Measurements from ENCODE around the gene POLR2E.

Gene POLR2E

GRCh38 chr19:1063030-1063908, 31.9 kb downstream of the POLR2E start:
- Histone ChIP-seq H3K9me3 (ENCODE audit: severe bottlenecking) (no peaks in the 10 kb centered on the region), H3K36me3 (ENCODE audit: low read depth) (no peaks in the 10 kb centered on the region; the same call in 1 of the 2 replicates), H3K27ac (ENCODE audit: poor library complexity, severe bottlenecking) (no peak overlapping the region), H3K4me1 (ENCODE audit: insufficient read depth, poor library complexity, severe bottlenecking) (peaks cover 17% of the 10 kb centered on the region), H3K4me3 (ENCODE audit: severe bottlenecking) (no peak overlapping the region), H3K27me3 (ENCODE audit: insufficient read depth, poor library complexity, severe bottlenecking) (no peaks in the 10 kb centered on the region)
- no peak for TF ChIP-seq CTCF (IDR thresholded peaks at IDR 0.05; ENCODE audit: poor library complexity, severe bottlenecking)
- ATAC-seq (ENCODE audit: low read depth) (no peak), DNase-seq (ENCODE audit: low spot score) (no peak)

GRCh38 chr19:1062387-1063029, 32.7 kb downstream of the POLR2E start:
- ATAC-seq (ENCODE audit: low read depth) (no peak), DNase-seq (ENCODE audit: low spot score) (no peak)
- Histone ChIP-seq H3K27me3 (ENCODE audit: insufficient read depth, poor library complexity, severe bottlenecking) (no peaks in the 10 kb centered on the region), H3K27ac (ENCODE audit: poor library complexity, severe bottlenecking) (no peak overlapping the region), H3K36me3 (ENCODE audit: low read depth) (no peaks in the 10 kb centered on the region; the same call in 1 of the 2 replicates), H3K9me3 (ENCODE audit: severe bottlenecking) (no peaks in the 10 kb centered on the region), H3K4me1 (ENCODE audit: insufficient read depth, poor library complexity, severe bottlenecking) (peaks cover 17% of the 10 kb centered on the region), H3K4me3 (ENCODE audit: severe bottlenecking) (no peak overlapping the region)
- TF ChIP-seq CTCF (IDR thresholded peaks at IDR 0.05; ENCODE audit: poor library complexity, severe bottlenecking): no peak

GRCh38 chr19:1061987-1062386, 33.2 kb downstream of the POLR2E start:
- H3K36me3 ChIP-seq (ENCODE audit: low read depth): no peaks in the 10 kb centered on the region; the same call in 1 of the 2 replicates
- no peak for DNase-seq (ENCODE audit: low spot score)
- no peak for TF ChIP-seq CTCF (IDR thresholded peaks at IDR 0.05; ENCODE audit: poor library complexity, severe bottlenecking)
- H3K27ac ChIP-seq (ENCODE audit: poor library complexity, severe bottlenecking): no peak overlapping the region
- H3K27me3 ChIP-seq (ENCODE audit: insufficient read depth, poor library complexity, severe bottlenecking): no peaks in the 10 kb centered on the region
- H3K4me1 ChIP-seq (ENCODE audit: insufficient read depth, poor library complexity, severe bottlenecking): peaks cover 17% of the 10 kb centered on the region
- no peak for ATAC-seq (ENCODE audit: low read depth)
- no peaks in the 10 kb centered on the region for H3K9me3 ChIP-seq (ENCODE audit: severe bottlenecking)
- H3K4me3 ChIP-seq (ENCODE audit: severe bottlenecking): no peak overlapping the region

- DNase-seq (ENCODE audit: low spot score): no peak
- H3K4me3 ChIP-seq (ENCODE audit: severe bottlenecking): no peak overlapping the region
- no peaks in the 10 kb centered on the region for H3K27me3 ChIP-seq (ENCODE audit: insufficient read depth, poor library complexity, severe bottlenecking)
- no peak for TF ChIP-seq CTCF (IDR thresholded peaks at IDR 0.05; ENCODE audit: poor library complexity, severe bottlenecking)
- H3K36me3 ChIP-seq (ENCODE audit: low read depth): no peaks in the 10 kb centered on the region; the same call in 1 of the 2 replicates
- no peaks in the 10 kb centered on the region for H3K9me3 ChIP-seq (ENCODE audit: severe bottlenecking)
- no peak for ATAC-seq (ENCODE audit: low read depth)
- peaks cover 7% of the 10 kb centered on the region for H3K4me1 ChIP-seq (ENCODE audit: insufficient read depth, poor library complexity, severe bottlenecking)
- no peak overlapping the region for H3K27ac ChIP-seq (ENCODE audit: poor library complexity, severe bottlenecking)
Observed at GRCh38 chr19:1060689-1061088, 34.5 kb downstream of the POLR2E start.
